ENCODE data around the gene FOSB. TPM values are rescaled to one million over a fixed set of nuclear protein-coding genes. Genes with fewer than 3 reads are reported as not detected.
A peak's percentile ranks its signal among the peaks of the same experiment; 100 is the strongest.

FOSB gene
- total RNA-seq, 4 donors from 2014 or later = 2.2 to 25.2 (median 6.9) TPM

DNA sequence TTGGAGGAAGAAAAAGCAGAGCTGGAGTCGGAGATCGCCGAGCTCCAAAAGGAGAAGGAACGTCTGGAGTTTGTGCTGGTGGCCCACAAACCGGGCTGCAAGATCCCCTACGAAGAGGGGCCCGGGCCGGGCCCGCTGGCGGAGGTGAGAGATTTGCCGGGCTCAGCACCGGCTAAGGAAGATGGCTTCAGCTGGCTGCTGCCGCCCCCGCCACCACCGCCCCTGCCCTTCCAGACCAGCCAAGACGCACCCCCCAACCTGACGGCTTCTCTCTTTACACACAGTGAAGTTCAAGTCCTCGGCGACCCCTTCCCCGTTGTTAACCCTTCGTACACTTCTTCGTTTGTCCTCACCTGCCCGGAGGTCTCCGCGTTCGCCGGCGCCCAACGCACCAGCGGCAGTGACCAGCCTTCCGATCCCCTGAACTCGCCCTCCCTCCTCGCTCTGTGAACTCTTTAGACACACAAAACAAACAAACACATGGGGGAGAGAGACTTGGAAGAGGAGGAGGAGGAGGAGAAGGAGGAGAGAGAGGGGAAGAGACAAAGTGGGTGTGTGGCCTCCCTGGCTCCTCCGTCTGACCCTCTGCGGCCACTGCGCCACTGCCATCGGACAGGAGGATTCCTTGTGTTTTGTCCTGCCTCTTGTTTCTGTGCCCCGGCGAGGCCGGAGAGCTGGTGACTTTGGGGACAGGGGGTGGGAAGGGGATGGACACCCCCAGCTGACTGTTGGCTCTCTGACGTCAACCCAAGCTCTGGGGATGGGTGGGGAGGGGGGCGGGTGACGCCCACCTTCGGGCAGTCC is 5.0 kb downstream of the FOSB start:
- Histone ChIP-seq H3K36me3 (no peaks in the 10 kb centered on the region), H3K9me3 (no peaks in the 10 kb centered on the region), H3K27me3 (peaks cover 0 to 4% (median 0%) of the 10 kb centered on the region in 4 donors), H3K4me1 (peaks cover 32 to 34% (median 33%) of the 10 kb centered on the region in 4 donors), H3K27ac (replicated peaks in 1 of 4) (no peak overlapping the region), H3K4me3 (no peak overlapping the region)
- 55% methylated on average over 39 of the region's 44 CpGs for WGBS
- no peak for DNase-seq (ENCODE audit: extremely low spot score)
- intact Hi-C loops (cut with DNase I) = no loop called here
- no peak for TF ChIP-seq CTCF (IDR thresholded peaks at IDR 0.05)
- TF ChIP-seq EP300 (IDR thresholded peaks at IDR 0.05) = no peak
- TF ChIP-seq POLR2A (IDR thresholded peaks at IDR 0.05; ENCODE audit: low read depth) = no peak
- peak in 1 of 2 donors; percentile 52 for TF ChIP-seq POLR2AphosphoS5 (IDR thresholded peaks at IDR 0.05)

GRCh38 chr19:45473367-45473681 is 5.5 kb downstream of the FOSB start:
- Histone ChIP-seq H3K27me3 (no peaks in the 10 kb centered on the region), H3K36me3 (no peaks in the 10 kb centered on the region), H3K27ac (replicated peaks in 1 of 4) (no peak overlapping the region), H3K9me3 (no peaks in the 10 kb centered on the region), H3K4me1 (peaks cover 32 to 34% (median 33%) of the 10 kb centered on the region in 4 donors), H3K4me3 (no peak overlapping the region)
- TF ChIP-seq POLR2A (IDR thresholded peaks at IDR 0.05; ENCODE audit: low read depth) (no peak), POLR2AphosphoS5 (IDR thresholded peaks at IDR 0.05) (no peak), EP300 (IDR thresholded peaks at IDR 0.05) (no peak), CTCF (IDR thresholded peaks at IDR 0.05) (no peak)
- intact Hi-C loops (cut with DNase I) = no loop called here
- 54% methylated on average over 5 of the region's 5 CpGs for WGBS
- DNase-seq (ENCODE audit: extremely low spot score) = no peak

GRCh38 chr19:45473682-45474605 is 6.1 kb downstream of the FOSB start:
- Histone ChIP-seq H3K4me3 (no peak overlapping the region), H3K27me3 (no peaks in the 10 kb centered on the region), H3K4me1 (peaks cover 28 to 30% (median 28%) of the 10 kb centered on the region in 4 donors), H3K36me3 (no peaks in the 10 kb centered on the region), H3K9me3 (no peaks in the 10 kb centered on the region), H3K27ac (replicated peaks in 1 of 4) (no peak overlapping the region)
- WGBS = 82% methylated on average over 27 of the region's 27 CpGs
- DNase-seq (ENCODE audit: extremely low spot score) = no peak
- intact Hi-C loops (cut with DNase I) = no loop called here
- no peak for TF ChIP-seq CTCF (IDR thresholded peaks at IDR 0.05)
- TF ChIP-seq POLR2AphosphoS5 (IDR thresholded peaks at IDR 0.05) = peak in 1 of 2 donors; percentile 48

- no peaks in the 10 kb centered on the region for H3K36me3 ChIP-seq
- DNase-seq (ENCODE audit: extremely low spot score) = no peak
- H3K27ac ChIP-seq (replicated peaks in 1 of 4) = no peak overlapping the region
- intact Hi-C loops (cut with DNase I) = no loop called here
- no peaks in the 10 kb centered on the region for H3K9me3 ChIP-seq
- H3K4me3 ChIP-seq = no peak overlapping the region
- H3K27me3 ChIP-seq = no peaks in the 10 kb centered on the region
- WGBS = 75% methylated on average over 28 of the region's 28 CpGs
- TF ChIP-seq POLR2A (IDR thresholded peaks at IDR 0.05; ENCODE audit: low read depth) = no peak
- no peak for TF ChIP-seq EP300 (IDR thresholded peaks at IDR 0.05)
- no peak for TF ChIP-seq POLR2AphosphoS5 (IDR thresholded peaks at IDR 0.05)
- H3K4me1 ChIP-seq = peaks cover 25 to 27% (median 27%) of the 10 kb centered on the region in 4 donors
Observed at GRCh38 chr19:45474606-45475521, 7.1 kb downstream of the FOSB start.

Data from esophagus muscularis mucosa (tissue), 4 donors.